ENCODE results near the gene BAZ2B.

DNA sequence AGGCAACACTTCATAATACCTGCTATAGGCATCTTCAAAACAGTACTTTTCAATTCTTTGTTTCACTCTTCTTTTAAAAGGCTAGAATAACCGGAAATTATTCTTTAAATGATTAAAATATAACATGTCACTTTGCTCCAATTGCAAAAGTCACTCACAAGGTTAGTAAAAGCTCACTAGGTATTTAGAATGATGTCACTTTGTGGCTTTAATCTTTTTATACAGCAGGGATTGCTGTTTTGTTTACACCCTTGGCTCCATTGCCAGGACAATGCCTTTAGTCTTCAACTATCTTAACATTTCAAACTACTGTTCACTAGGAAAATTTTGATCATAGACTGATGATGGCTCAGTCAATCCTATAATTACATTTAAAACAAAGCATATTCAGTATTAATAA is 157.1 kb downstream of the BAZ2B start:
- TF ChIP-seq, protein P1, sequence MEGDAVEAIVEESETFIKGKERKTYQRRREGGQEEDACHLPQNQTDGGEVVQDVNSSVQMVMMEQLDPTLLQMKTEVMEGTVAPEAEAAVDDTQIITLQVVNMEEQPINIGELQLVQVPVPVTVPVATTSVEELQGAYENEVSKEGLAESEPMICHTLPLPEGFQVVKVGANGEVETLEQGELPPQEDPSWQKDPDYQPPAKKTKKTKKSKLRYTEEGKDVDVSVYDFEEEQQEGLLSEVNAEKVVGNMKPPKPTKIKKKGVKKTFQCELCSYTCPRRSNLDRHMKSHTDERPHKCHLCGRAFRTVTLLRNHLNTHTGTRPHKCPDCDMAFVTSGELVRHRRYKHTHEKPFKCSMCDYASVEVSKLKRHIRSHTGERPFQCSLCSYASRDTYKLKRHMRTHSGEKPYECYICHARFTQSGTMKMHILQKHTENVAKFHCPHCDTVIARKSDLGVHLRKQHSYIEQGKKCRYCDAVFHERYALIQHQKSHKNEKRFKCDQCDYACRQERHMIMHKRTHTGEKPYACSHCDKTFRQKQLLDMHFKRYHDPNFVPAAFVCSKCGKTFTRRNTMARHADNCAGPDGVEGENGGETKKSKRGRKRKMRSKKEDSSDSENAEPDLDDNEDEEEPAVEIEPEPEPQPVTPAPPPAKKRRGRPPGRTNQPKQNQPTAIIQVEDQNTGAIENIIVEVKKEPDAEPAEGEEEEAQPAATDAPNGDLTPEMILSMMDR (IDR thresholded peaks at IDR 0.05; ENCODE audit: poor library complexity, severe bottlenecking): no peak
- no peak for TF ChIP-seq POLR2AphosphoS5 (IDR thresholded peaks at IDR 0.05)
- TF ChIP-seq SMC3 (conservative IDR thresholded peaks at IDR 0.05; ENCODE audit: poor library complexity): no peak
- TF ChIP-seq RAD21 (conservative IDR thresholded peaks at IDR 0.05): no peak
- TF ChIP-seq EP300 (conservative IDR thresholded peaks at IDR 0.05; ENCODE audit: poor library complexity, severe bottlenecking): no peak
- TF ChIP-seq EZH2 (IDR thresholded peaks at IDR 0.05; ENCODE audit: borderline replicate concordance, insufficient read depth, low read length, poor library complexity, severe bottlenecking): no peak
- TF ChIP-seq, protein P2, sequence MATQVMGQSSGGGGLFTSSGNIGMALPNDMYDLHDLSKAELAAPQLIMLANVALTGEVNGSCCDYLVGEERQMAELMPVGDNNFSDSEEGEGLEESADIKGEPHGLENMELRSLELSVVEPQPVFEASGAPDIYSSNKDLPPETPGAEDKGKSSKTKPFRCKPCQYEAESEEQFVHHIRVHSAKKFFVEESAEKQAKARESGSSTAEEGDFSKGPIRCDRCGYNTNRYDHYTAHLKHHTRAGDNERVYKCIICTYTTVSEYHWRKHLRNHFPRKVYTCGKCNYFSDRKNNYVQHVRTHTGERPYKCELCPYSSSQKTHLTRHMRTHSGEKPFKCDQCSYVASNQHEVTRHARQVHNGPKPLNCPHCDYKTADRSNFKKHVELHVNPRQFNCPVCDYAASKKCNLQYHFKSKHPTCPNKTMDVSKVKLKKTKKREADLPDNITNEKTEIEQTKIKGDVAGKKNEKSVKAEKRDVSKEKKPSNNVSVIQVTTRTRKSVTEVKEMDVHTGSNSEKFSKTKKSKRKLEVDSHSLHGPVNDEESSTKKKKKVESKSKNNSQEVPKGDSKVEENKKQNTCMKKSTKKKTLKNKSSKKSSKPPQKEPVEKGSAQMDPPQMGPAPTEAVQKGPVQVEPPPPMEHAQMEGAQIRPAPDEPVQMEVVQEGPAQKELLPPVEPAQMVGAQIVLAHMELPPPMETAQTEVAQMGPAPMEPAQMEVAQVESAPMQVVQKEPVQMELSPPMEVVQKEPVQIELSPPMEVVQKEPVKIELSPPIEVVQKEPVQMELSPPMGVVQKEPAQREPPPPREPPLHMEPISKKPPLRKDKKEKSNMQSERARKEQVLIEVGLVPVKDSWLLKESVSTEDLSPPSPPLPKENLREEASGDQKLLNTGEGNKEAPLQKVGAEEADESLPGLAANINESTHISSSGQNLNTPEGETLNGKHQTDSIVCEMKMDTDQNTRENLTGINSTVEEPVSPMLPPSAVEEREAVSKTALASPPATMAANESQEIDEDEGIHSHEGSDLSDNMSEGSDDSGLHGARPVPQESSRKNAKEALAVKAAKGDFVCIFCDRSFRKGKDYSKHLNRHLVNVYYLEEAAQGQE (IDR thresholded peaks at IDR 0.05; ENCODE audit: borderline replicate concordance): no peak
